ENCODE measurements around the gene NKAIN1.

GRCh38 chr1:31216016-31216415 is 23.7 kb downstream of the NKAIN1 start:
- TF ChIP-seq CTCF (IDR thresholded peaks at IDR 0.05), result no peak
- TF ChIP-seq POLR2A (IDR thresholded peaks at IDR 0.05), result no peak

All from heart left ventricle (tissue), 13 donors.